Brain microvascular endothelial cell (primary cell): ENCODE data around the gene C6orf62.
"Not testable (repeated sequence)": the region's sequence is repeated elsewhere in the genome, so short reads cannot be mapped to it uniquely, and the experiment has no call there.

Source experiments
- DNase-seq: peaks from one replicate; pipeline ENCODE4 v3.0.0-alpha.2; 2020
- H3K27ac ChIP-seq: fragments of 250-450 bp; sonication (Bioruptor Pico); 2 replicates; pipeline ENCODE4 v1.5.1; 2020; ENCODE audit warnings: mild to moderate bottlenecking, moderate library complexity
- H3K27me3 ChIP-seq: fragments of 250-450 bp; sonication (Bioruptor Pico); replicated peaks from 2 replicates; pipeline ENCODE4 v1.5.1; 2020; ENCODE audit warnings: mild to moderate bottlenecking
- H3K36me3 ChIP-seq: fragments of 250-450 bp; sonication (Bioruptor Pico); replicated peaks from 2 replicates; pipeline ENCODE4 v1.5.1; 2020; ENCODE audit warnings: mild to moderate bottlenecking
- H3K4me3 ChIP-seq: 2 replicates; pipeline ENCODE4 v1.5.1; 2011; ENCODE audit warnings: low read depth, mild to moderate bottlenecking, control low read depth, low read length, moderate library complexity
- in situ Hi-C: cut with HindIII; loops from 2 replicates; pipeline ENCODE4 v1.10.0; 2017; ENCODE audit warnings: low sequenced_read_pairs, low pct_ligation_motif_present
- TF ChIP-seq, protein P1 (sequence below): IDR thresholded peaks from 2 replicates; pipeline ENCODE4 v1.5.1; 2011; ENCODE audit warnings: low read depth, mild to moderate bottlenecking, moderate library complexity, low read length, control low read depth, inconsistent platforms; ENCODE audit errors: missing control alignments

The C6orf62 gene

DNA sequence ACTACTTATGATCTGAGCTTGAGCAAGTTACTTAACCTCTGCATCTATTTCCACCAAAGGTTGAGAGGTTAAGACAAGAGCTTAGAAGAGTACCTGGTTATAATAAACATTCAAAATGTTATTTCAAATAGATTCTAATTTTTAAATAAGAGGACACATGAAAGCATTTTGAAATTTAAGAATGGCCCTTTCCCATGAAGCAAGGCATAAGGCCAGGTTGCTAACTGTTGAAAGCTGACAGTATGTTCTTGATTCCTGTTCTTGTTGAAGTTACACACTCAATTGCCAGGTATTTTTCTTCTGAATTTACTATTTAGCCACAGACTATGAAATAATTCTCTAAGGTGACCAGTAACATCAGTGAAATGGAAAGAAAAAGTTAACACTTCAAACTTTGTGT is 14.5 kb downstream of the C6orf62 start:
- DNase-seq, result no peak
- Histone ChIP-seq H3K27ac (no peak overlapping the region), H3K27me3 (no peaks in the 10 kb centered on the region), H3K36me3 (peaks cover 62% of the 10 kb centered on the region), H3K4me3 (no peak overlapping the region)
- TF ChIP-seq, protein P1, sequence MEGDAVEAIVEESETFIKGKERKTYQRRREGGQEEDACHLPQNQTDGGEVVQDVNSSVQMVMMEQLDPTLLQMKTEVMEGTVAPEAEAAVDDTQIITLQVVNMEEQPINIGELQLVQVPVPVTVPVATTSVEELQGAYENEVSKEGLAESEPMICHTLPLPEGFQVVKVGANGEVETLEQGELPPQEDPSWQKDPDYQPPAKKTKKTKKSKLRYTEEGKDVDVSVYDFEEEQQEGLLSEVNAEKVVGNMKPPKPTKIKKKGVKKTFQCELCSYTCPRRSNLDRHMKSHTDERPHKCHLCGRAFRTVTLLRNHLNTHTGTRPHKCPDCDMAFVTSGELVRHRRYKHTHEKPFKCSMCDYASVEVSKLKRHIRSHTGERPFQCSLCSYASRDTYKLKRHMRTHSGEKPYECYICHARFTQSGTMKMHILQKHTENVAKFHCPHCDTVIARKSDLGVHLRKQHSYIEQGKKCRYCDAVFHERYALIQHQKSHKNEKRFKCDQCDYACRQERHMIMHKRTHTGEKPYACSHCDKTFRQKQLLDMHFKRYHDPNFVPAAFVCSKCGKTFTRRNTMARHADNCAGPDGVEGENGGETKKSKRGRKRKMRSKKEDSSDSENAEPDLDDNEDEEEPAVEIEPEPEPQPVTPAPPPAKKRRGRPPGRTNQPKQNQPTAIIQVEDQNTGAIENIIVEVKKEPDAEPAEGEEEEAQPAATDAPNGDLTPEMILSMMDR, result no peak
- in situ Hi-C loops, result no loop called here

DNA sequence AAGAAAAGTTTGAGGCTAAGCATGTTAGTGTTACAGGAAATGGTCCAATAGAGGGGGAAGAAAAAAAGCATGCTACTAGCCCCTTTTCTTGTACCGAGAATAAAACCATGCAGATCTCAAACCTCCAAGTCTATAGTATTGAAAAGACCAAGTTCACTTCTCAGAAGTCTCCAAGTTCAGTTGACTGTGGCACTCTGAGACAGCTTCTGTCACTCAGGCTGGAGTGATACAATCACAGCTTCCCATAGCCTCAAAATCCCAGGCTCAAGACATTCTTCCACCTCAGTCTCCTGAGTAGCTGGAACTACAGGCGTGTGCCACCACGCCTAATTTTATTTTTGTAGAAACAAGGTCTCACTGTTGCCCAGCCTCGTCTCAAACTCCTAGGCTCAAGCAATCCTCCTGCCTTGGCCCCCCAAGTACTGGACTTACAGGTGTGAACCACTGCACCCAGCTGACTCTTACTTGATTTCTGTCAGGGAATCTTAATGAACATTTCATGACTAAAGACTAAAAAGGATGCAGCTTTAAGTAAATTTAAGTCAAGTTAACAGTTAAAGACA is 16.2 kb downstream of the C6orf62 start:
- Histone ChIP-seq H3K27ac (no peak overlapping the region), H3K4me3 (no peak overlapping the region), H3K27me3 (no peaks in the 10 kb centered on the region), H3K36me3 (peaks cover 46% of the 10 kb centered on the region)
- in situ Hi-C loops, result no loop called here
- TF ChIP-seq, protein P1, result no peak
- DNase-seq, result no peak

DNA sequence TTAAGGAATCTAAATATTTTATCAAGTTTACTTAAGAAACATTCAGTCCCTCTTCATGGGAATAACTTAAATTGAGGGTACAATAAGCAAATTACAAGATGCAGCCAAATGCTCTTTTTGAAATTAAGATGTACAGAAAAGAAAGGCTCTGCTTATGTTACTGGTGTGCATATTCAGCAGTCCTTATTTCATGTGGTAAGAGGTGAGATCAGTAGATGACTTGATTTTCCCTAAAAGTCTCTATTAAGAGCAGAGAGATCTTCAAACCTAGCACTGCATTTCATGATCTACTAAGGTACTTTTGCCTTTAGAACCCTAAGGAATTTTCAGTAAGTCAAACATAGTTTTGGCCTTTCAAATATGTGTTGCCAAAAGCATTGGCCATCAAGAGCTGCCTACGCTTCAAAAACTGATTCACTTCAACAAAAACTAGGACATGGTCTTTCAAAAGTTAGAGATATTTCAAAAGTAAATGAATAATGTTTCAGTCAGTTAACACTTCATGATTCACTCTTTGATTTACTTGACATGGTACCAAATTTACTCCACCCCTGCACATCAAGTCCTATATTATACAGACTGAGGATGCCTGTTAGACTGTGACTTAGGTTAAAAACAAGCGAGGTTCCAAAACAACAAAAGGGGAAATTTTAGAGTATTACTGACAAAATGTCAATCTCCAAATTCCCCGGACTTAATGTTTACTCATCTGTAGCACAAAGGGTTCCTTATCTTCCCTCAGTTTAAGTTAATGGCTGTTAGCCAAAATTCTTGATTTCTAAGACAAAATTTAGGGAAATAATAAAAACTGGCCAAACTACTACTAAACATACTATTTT is 19.2 kb downstream of the C6orf62 start:
- H3K27ac ChIP-seq, result no peak overlapping the region
- in situ Hi-C loops, result no loop called here
- H3K27me3 ChIP-seq, result no peaks in the 10 kb centered on the region
- DNase-seq, result no peak
- H3K36me3 ChIP-seq, result peaks cover 19% of the 10 kb centered on the region
- TF ChIP-seq, protein P1, result no peak
- no peak overlapping the region for H3K4me3 ChIP-seq

DNA sequence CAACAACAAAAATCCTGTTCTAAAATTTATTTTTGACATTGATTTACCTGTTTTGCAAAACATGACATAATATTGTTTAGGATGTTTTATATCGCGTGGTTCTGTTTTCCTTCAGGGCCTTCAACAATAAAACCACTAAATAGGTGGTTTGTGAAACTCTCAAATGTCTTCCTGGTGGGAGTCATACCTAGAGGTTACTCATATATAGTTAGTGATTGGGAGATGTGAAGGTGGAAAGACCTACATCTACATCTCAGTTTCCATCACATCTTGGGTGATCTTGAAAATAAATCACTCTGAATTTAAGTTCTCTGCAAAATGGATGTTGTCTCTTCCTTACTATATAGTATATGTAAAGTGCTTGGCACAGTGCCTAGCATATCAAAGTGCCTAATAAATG is 22.9 kb downstream of the C6orf62 start:
- Histone ChIP-seq H3K27me3 (no peaks in the 10 kb centered on the region), H3K36me3 (no peaks in the 10 kb centered on the region), H3K27ac (no peak overlapping the region), H3K4me3 (no peak overlapping the region)
- no peak for DNase-seq
- TF ChIP-seq, protein P1, result no peak
- in situ Hi-C loops, result no loop called here

DNA sequence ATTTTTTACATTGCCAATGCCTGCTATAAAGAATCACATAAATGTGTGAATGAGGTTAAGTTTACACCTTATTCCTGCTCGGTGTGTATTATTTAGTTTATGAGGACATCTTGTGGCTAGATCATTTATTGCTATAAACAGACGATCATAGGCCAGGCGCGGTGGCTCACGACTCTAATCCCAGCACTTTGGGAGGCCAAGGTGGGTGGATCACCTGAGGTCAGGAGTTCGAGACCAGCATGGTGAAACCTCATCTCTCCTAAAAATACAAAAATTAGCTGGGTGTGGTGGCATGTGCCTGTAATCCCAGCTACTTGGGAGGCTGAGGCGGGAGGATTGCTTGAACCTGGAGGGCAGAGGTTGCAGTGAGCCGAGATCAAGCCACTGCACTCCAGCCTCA is 23.3 kb downstream of the C6orf62 start:
- H3K36me3 ChIP-seq, H3K27me3 ChIP-seq, in situ Hi-C loops, H3K27ac ChIP-seq, H3K4me3 ChIP-seq: not testable (repeated sequence)
- TF ChIP-seq, protein P1, result peak; percentile 44
- DNase-seq, result peak; percentile 12

DNA sequence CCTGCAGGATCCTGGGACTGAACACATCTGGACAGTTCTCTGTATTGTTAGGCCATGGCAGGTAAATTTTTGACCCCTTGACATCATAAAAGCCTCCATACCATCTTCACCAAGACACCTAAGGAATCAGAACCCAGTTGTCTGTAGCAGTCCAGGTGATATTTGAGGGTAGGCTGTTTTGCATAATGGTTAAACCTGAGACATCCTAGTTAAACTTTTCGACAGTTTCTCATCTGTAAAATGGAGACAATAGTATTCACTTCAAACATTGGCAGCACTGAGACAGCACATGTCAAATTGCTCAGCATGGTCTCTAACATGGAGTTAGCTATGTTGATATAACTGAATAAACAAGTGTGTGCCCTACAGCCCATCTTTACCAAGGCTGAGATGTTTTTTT is 24.8 kb downstream of the C6orf62 start:
- in situ Hi-C loops, result no loop called here
- TF ChIP-seq, protein P1, result no peak
- Histone ChIP-seq H3K27ac (no peak overlapping the region), H3K36me3 (no peaks in the 10 kb centered on the region), H3K4me3 (no peak overlapping the region), H3K27me3 (no peaks in the 10 kb centered on the region)
- DNase-seq, result no peak
